AG04450 (cell line): ENCODE results near the gene TLR7. TPM values are rescaled to one million over a fixed set of nuclear protein-coding genes. Genes with fewer than 3 reads are reported as not detected.

Source experiments
- CTCF ChIA-PET: fragments of 300-600, 350-600 bp; formaldehyde crosslinking; extraction: SDS; loops from one replicate; lab custom pipeline; 2022; ENCODE audit warnings: antibody characterized with exemption, inconsistent platforms; lab: Charles Lee
- POLR2A ChIA-PET: fragments of 350-600 bp; formaldehyde crosslinking; extraction: SDS; loops from one replicate; lab custom pipeline; 2021; ENCODE audit warnings: antibody characterized with exemption, inconsistent platforms; lab: Yijun Ruan, JAX
- DNase-seq: peaks from one replicate; pipeline ENCODE4 v3.0.0-alpha.2; 2011; ENCODE audit warnings: low read depth, low spot score
- H3K27ac ChIP-seq: one replicate; pipeline ENCODE4 v1.5.1; 2012; ENCODE audit warnings: low read depth, low read length, control low read depth
- H3K27me3 ChIP-seq: one replicate; pipeline ENCODE4 v1.6.0; 2012; ENCODE audit warnings: low read length; ENCODE audit not compliant: control insufficient read depth, insufficient read depth
- H3K4me3 ChIP-seq: 2 replicates; pipeline ENCODE4 v1.5.1; 2011; ENCODE audit warnings: mild to moderate bottlenecking, low read depth, low read length, control low read depth
- H3K9me3 ChIP-seq: 2 replicates; pipeline ENCODE4 v1.5.1; 2012; ENCODE audit warnings: low read length; ENCODE audit not compliant: control insufficient read depth, insufficient read depth
- CTCF ChIP-seq: IDR thresholded peaks from 2 replicates; pipeline ENCODE4 v1.5.1; 2011; ENCODE audit warnings: low read depth, low read length, control low read depth, inconsistent platforms
- polyA minus RNA-seq: library from RNA; depleted of rRNA, polyadenylated mRNA; stranded (reverse); fragments of >200 nt; gene quantifications from 2 replicates; pipeline ENCODE4 v1.2.3, GENCODE V29; 2011; rRNA and poly(A)+ RNA removed
- polyA plus RNA-seq: library from polyadenylated mRNA; depleted of rRNA; stranded (reverse); fragments of >200 nt; gene quantifications from 2 replicates; pipeline ENCODE4 v1.2.3, GENCODE V29; 2011; rRNA removed

Gene TLR7
- not detected in 2 replicates for polyA plus RNA-seq
- polyA minus RNA-seq, result not detected in 2 replicates

GRCh38 chrX:12866451-12867377, at the start of gene TLR7:
TLR7 (plus strand) TSS chrX:12867072; CDS start chrX:12867579, 507 bp downstream.
- no peaks in the 10 kb centered on the region for H3K9me3 ChIP-seq
- no peak for TF ChIP-seq CTCF
- H3K4me3 ChIP-seq, result no peak within 1 kb of the TSS
- ChIA-PET POLR2A (no interaction called here), CTCF (no interaction called here)
- DNase-seq, result no peak
- no peaks in the 10 kb centered on the region for H3K27me3 ChIP-seq
- H3K27ac ChIP-seq, result no peak within 1 kb of the TSS

GRCh38 chrX:12817528-12817927, 49.3 kb upstream of the TLR7 start:
- CTCF ChIA-PET, result no interaction called here
- H3K9me3 ChIP-seq, result no peaks in the 10 kb centered on the region
- TF ChIP-seq CTCF, result no peak

GRCh38 chrX:12819222-12819621, 47.6 kb upstream of the TLR7 start:
- no peak for DNase-seq
- no peaks in the 10 kb centered on the region for H3K27me3 ChIP-seq
- ChIA-PET POLR2A (no interaction called here), CTCF (interaction anchor here (0.9 kb wide), 1 partner anchor 48 kb away, joined by 3 read pairs; no protein-coding TSS in a partner anchor)
- H3K9me3 ChIP-seq, result no peaks in the 10 kb centered on the region
- H3K27ac ChIP-seq, result no peak overlapping the region
- H3K4me3 ChIP-seq, result no peak overlapping the region
- no peak for TF ChIP-seq CTCF

More at GRCh38 chrX:12817528-12817927, 49.3 kb upstream of the TLR7 start:
- H3K27ac ChIP-seq, result no peak overlapping the region
- POLR2A ChIA-PET, result no interaction called here
- no peak overlapping the region for H3K4me3 ChIP-seq
- DNase-seq, result no peak
- no peaks in the 10 kb centered on the region for H3K27me3 ChIP-seq

GRCh38 chrX:12820737-12821136, 46.1 kb upstream of the TLR7 start:
- H3K27ac ChIP-seq, result no peak overlapping the region
- no peaks in the 10 kb centered on the region for H3K27me3 ChIP-seq
- ChIA-PET CTCF (no interaction called here), POLR2A (no interaction called here)
- no peak overlapping the region for H3K4me3 ChIP-seq
- H3K9me3 ChIP-seq, result no peaks in the 10 kb centered on the region
- DNase-seq, result no peak
- TF ChIP-seq CTCF, result no peak

GRCh38 chrX:12824944-12825343, 41.9 kb upstream of the TLR7 start:
- no peak overlapping the region for H3K4me3 ChIP-seq
- no peaks in the 10 kb centered on the region for H3K9me3 ChIP-seq
- no peaks in the 10 kb centered on the region for H3K27me3 ChIP-seq
- TF ChIP-seq CTCF, result peak; percentile 12; the same call in 1 of the 2 replicates
- no peak overlapping the region for H3K27ac ChIP-seq
- POLR2A ChIA-PET, result no interaction called here
- no peak for DNase-seq
- CTCF ChIA-PET, result interaction anchor here (1.5 kb wide), 1 partner anchor 11 kb away, joined by 11 read pairs; no protein-coding TSS in a partner anchor
